HG02852 (cell line): ENCODE measurements around the gene ANO9.

ENCODE experiments used
- ATAC-seq: cut with Tn5 transposase; IDR thresholded peaks from one replicate; pipeline ENCODE4 v1.9.1; 2021; ENCODE audit warnings: mild to moderate bottlenecking, moderate library complexity; ENCODE audit not compliant: unreplicated experiment

ANO9 gene

DNA sequence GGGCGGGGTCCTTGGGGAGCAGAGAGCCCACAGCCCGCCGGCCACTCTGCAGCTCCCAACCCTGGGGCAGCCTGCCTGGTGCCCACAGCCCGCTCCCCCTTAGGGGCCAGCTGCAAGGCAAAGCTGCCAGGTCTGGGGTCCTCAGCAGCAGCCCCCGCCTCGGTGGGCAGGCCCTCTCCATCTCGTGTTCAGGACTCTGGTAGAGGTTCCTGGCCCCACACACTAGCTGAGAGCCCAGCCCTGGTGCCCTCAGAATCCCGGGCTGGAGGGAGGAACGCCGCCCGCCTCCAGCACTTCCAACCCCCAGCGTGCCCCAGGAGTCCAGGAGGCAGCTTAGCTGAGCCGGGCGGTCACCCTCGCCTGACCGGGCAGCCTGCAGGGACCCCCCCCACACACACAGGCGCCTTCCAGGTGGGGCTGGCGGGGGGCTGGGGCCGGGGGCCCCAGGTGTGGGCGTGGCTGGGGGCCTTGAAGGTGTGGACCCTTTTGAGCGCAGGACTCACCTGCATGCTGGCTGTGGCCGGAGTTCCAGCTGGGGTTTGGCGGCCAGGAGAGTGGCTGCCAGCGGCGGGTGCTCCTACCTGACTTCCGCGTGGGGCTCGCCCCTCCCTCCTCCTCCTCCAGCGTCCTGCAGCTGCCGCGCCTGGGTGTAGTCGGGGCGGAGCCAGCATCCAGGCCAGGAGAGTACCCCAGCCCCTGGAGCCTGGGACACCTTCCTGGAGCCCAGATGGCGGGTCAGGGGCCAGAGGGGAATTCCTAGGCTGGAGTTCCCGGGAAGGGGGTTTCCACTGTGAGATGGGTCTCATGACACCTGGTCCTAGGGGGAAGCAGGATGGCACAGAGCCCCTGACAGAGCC lies at the start of gene ANO9:
ANO9 (minus strand) TSS at position 594 of the 857 bp plus-strand sequence; CDS start at position 509, 85 bp downstream.
- peak; percentile 59 for ATAC-seq

- no peak for ATAC-seq
These were observed 49.5 kb upstream of the ANO9 start for GRCh38 chr11:491358-491757.

DNA sequence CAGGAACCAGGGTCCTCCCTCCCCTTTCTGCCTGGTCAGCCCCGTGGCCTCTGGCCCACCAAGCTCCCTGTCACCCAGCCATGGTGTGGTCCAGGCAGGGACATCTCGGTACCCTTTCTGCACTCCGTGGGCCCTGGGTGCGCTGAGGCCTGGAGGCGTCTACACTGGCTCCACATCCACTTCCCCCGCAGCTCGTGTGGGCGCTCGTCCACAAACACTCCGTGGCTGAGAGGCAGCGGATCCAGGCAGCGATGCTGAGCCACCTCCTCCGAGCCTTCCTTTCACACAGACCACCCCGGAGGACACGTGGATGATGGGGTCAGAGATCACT lies 49.1 kb upstream of the ANO9 start:
- ATAC-seq, result no peak

GRCh38 chr11:490186-490929 lies 48.5 kb upstream of the ANO9 start:
- ATAC-seq, result no peak

GRCh38 chr11:489610-490185 lies 47.9 kb upstream of the ANO9 start:
- no peak for ATAC-seq

GRCh38 chr11:488992-489391 lies 47.2 kb upstream of the ANO9 start:
- ATAC-seq, result no peak

DNA sequence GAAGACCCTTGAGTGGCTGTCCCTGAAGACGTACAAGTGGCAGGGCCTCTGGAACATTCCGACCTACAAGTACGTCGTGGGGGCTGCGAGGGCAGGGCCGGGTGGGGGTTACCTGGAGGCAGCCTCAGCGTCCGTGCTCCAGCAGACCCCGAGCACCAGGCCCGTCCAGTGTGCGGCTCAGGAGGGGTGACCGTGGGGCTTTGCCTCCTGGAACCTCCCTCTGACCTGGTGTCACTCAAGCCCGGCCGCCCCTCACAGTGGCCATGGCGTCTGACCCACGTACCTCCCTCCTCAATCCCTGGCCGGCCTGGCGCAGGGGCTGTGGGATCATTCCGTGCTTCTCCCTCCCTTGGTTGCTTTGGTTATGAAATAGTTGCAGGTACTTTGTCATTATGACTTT lies 46.8 kb upstream of the ANO9 start:
- no peak for ATAC-seq

- no peak for ATAC-seq
These were observed 46.3 kb upstream of the ANO9 start for GRCh38 chr11:488062-488461.

GRCh38 chr11:487571-488021 lies 45.8 kb upstream of the ANO9 start:
- no peak for ATAC-seq

GRCh38 chr11:486189-486588 lies 44.4 kb upstream of the ANO9 start:
- ATAC-seq, result no peak

DNA sequence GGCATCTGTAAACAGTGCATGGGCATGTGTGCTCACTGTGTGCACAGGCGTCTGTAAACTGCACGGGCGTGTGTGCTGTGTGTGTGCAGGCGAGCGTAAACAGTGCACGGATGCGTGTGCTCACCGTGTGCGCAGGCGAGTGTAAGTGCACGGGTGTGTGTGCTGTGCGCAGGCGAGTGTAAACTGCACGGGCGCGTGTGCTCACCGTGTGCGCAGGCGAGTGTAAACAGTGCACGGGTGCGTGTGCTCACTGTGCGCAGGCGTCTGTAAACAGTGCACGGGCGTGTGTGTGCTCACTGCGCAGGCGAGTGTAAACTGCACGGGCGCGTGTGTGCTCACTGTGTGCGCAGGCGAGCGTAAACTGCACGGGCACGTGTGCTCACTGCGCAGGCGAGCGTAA lies 42.8 kb upstream of the ANO9 start:
- no peak for ATAC-seq

GRCh38 chr11:479311-479710 lies 37.5 kb upstream of the ANO9 start:
- ATAC-seq, result no peak

GRCh38 chr11:477052-477715 lies 35.4 kb upstream of the ANO9 start:
- no peak for ATAC-seq

DNA sequence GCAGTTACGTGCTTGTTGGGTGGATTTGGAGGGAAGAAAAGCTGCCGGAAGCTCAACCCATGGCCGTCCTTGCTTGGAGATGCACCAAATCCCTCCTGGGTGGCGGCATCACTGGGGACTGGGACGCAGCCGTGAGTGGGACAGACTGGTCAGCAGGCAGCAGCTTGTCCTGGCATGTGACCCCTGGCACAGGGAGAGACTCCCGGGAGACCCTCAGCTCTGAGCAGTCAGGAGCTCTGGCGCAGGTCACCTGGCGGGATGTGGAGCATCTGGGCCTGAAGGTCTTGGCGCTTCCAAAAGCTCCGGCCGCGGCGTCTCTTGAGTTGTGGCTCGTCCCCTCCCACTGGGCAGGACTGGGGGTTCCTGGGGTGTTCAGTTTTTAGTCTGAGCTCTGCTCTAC lies 34.6 kb upstream of the ANO9 start:
- no peak for ATAC-seq

DNA sequence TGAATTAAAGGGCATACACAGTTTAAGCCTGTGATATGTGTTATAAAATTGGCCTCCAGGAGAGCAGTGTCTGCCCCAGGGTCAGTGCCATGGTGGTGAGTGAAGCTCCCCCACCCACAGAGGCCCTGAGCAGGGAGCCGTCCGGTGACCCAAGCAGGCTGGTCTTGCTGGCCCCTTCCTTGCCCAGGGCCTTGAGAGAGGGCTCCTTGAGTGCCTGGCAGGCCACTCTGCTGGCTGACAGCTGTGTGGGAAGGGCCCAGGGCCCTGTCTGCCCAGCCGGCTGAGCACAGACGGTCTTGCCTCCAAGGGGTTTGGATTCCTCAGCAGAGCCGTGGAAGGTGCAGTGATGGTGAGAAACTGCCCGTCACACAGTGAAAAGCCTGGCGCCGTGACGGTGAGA lies 34.1 kb upstream of the ANO9 start:
- ATAC-seq, result no peak

GRCh38 chr11:474914-475506 lies 33.2 kb upstream of the ANO9 start:
- no peak for ATAC-seq

DNA sequence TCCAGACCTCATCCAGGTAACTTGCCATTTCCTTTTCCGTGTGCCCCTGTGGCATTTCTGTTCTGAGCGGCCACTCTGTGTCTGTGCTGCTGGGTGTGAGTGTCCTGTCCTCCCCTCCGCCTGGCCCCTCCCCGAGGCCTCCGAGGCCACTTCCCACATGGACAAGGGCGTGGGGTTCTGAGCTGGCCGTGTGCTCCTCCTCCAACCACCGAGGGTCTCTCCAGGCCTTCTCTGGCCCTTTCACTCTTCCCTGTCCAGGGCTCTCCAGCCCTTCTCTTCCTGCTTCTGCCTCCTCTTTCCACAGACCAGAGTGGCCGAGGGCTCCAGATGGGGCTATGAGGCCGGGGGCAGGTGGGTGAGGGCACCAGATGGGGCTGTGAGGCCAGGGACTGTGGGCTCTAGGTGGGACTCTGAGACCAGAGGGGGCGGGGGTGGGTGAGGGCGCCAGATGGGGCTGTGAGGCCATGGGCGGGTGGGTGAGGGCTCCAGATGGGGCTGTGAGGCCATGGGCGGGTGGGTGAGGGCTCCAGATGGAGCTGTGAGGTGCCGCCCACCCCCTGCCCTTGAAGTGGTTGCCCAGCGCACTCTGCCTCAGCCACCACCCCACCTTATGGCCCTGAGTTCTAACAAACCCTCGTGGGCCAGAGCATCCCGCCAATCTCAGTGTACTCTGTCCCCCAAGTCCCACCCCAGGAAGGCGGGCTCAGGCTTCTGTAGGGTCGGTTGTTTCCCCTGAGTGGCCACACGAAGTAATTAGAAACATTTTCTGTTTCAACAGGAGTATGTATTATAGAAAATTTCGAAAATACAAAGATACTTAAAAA lies 32.4 kb upstream of the ANO9 start:
- ATAC-seq, result no peak

- ATAC-seq, result no peak
These were observed 31.6 kb upstream of the ANO9 start for GRCh38 chr11:473415-473814.

DNA sequence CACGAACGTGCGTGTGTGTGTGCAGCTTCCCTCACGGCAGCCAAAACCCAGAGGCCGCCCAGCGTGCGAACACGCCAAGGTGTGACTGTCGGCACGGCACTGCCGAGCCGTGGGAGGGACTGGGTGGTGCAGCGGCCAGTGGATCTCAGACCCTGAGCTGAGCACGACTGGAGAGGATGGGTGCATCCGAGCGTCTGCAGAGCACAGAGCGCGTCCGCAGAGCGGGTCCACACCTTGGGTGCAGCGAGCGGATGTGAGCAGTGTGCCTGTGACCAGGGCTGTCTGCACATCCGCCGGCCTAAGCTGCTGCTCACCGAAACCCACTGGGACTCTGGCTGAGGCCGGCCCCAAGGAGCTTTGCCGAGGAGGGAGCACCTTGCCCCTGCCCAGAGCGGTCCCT lies 31.0 kb upstream of the ANO9 start:
- no peak for ATAC-seq

GRCh38 chr11:472272-472671 lies 30.5 kb upstream of the ANO9 start:
- ATAC-seq, result no peak
